NCI-H187 treated with DMSO at 0.1 percent for 48 hours (cell line): ENCODE data around the gene L3MBTL2.
"Not testable (repeated sequence)": the region's sequence is repeated elsewhere in the genome, so short reads cannot be mapped to it uniquely, and the experiment has no call there.

Source experiments
- DNase-seq: peaks from one replicate; lab custom pipeline; 2025; lab: John Stamatoyannopoulos, UW

The L3MBTL2 gene

GRCh38 chr22:41241133-41241676, 36.1 kb downstream of the L3MBTL2 start:
- no peak for DNase-seq

GRCh38 chr22:41242396-41243117, 37.4 kb downstream of the L3MBTL2 start:
- no peak for DNase-seq

GRCh38 chr22:41243361-41243760, 38.2 kb downstream of the L3MBTL2 start:
- DNase-seq = no peak

- DNase-seq = no peak
Observed at GRCh38 chr22:41245917-41246499, 40.9 kb downstream of the L3MBTL2 start.

GRCh38 chr22:41247703-41248102, 42.6 kb downstream of the L3MBTL2 start:
- DNase-seq = no peak

GRCh38 chr22:41248314-41248713, 43.2 kb downstream of the L3MBTL2 start:
- no peak for DNase-seq

GRCh38 chr22:41248758-41249157, 43.6 kb downstream of the L3MBTL2 start:
- no peak for DNase-seq

- no peak for DNase-seq
Observed at GRCh38 chr22:41249442-41249841, 44.3 kb downstream of the L3MBTL2 start.

- no peak for DNase-seq
Observed at GRCh38 chr22:41250127-41250526, 45.0 kb downstream of the L3MBTL2 start.

GRCh38 chr22:41252365-41252764, 47.3 kb downstream of the L3MBTL2 start:
- DNase-seq = no peak

- no peak for DNase-seq
Observed at GRCh38 chr22:41254230-41254629, 49.1 kb downstream of the L3MBTL2 start.

GRCh38 chr22:41256254-41257253, 51.4 kb downstream of the L3MBTL2 start:
- DNase-seq = no peak

GRCh38 chr22:41257696-41258095, 52.6 kb downstream of the L3MBTL2 start:
- DNase-seq = no peak

GRCh38 chr22:41259756-41260155, 54.6 kb downstream of the L3MBTL2 start:
- not testable (repeated sequence) for DNase-seq

- no peak for DNase-seq
Observed at GRCh38 chr22:41260871-41261270, 55.8 kb downstream of the L3MBTL2 start.

- DNase-seq = no peak
Observed at GRCh38 chr22:41261541-41262249, 56.6 kb downstream of the L3MBTL2 start.

GRCh38 chr22:41262250-41262765, 57.2 kb downstream of the L3MBTL2 start:
- DNase-seq = no peak

GRCh38 chr22:41263704-41264103, 58.6 kb downstream of the L3MBTL2 start:
- DNase-seq = no peak

GRCh38 chr22:41264408-41264941, 59.4 kb downstream of the L3MBTL2 start:
- no peak for DNase-seq

GRCh38 chr22:41267958-41268357, 62.8 kb downstream of the L3MBTL2 start:
- no peak for DNase-seq

GRCh38 chr22:41271787-41272186, 66.7 kb downstream of the L3MBTL2 start:
- no peak for DNase-seq
